A549 (cell line): ENCODE measurements around the gene MMD. TPM values are rescaled to one million over a fixed set of nuclear protein-coding genes. Genes with fewer than 3 reads are reported as not detected.
A peak's percentile ranks its signal among the peaks of the same experiment; 100 is the strongest.

Experiments used
- ATAC-seq, 2 experiments: fragments of 200-7000 bp in 1 of 2; fragments of >200 bp in 1 of 2; cut with Nextera tagmentation in 1 of 2; cut with Tn5 transposase in 1 of 2; 3 replicates each; pipeline versions ENCODE4 v1.8.0 to v1.9.1; 2018 to 2020; ENCODE audit warnings: mild to moderate bottlenecking in 1 of 2, moderate library complexity in 1 of 2
- CTCF ChIA-PET: fragments of 300-600 bp; sonication (Branson Sonifier 250); formaldehyde crosslinking; extraction: SDS; loops from one replicate; lab custom pipeline; 2021; ENCODE audit warnings: antibody characterized with exemption, inconsistent platforms; lab: Yijun Ruan, JAX
- POLR2A ChIA-PET: fragments of 350-600 bp; formaldehyde crosslinking; extraction: SDS; loops from one replicate; lab custom pipeline; 2021; ENCODE audit warnings: antibody characterized with exemption, inconsistent platforms; lab: Yijun Ruan, JAX
- DNase-seq, 2 experiments: peaks; one replicate each; pipeline versions ENCODE4 v3.0.0 to v3.0.0-alpha.2; 2011 to 2016; ENCODE audit warnings: low read depth in 1 of 2, low spot score in 1 of 2
- FAIRE-seq: peaks from 2 replicates; lab custom pipeline; 2011; peaks lifted over from hg19 to GRCh38; lab: Jason Lieb, UNC
- H3K27ac ChIP-seq, 2 experiments: fragments of >200 bp; sonication (Bioruptor Twin); formaldehyde crosslinking; 3 replicates each; pipeline ENCODE4 v1.5.1; 2016 to 2017
- H3K4me1 ChIP-seq: fragments of >200 bp; sonication (Bioruptor Twin); formaldehyde crosslinking; 3 replicates; pipeline ENCODE4 v1.6.1; 2016
- H3K4me2 ChIP-seq: fragments of >200 bp; sonication (Bioruptor Twin); formaldehyde crosslinking; 3 replicates; pipeline ENCODE4 v1.6.1; 2016
- H3K4me3 ChIP-seq: fragments of >200 bp; sonication (Bioruptor Twin); formaldehyde crosslinking; 3 replicates; pipeline ENCODE4 v1.5.1; 2016
- H3K9me3 ChIP-seq: fragments of >200 bp; sonication (Bioruptor Twin); formaldehyde crosslinking; 3 replicates; pipeline ENCODE4 v1.6.1; 2016
- BCL3 ChIP-seq: fragments of >200 bp; sonication (Bioruptor Twin); formaldehyde crosslinking; IDR thresholded peaks from 3 replicates; pipeline ENCODE4 v1.6.1; 2016
- E2F6 ChIP-seq: IDR thresholded peaks from 2 replicates; pipeline ENCODE4 v1.6.1; 2012; ENCODE audit warnings: low read depth, borderline replicate concordance
- EHF ChIP-seq: fragments of 250-450 bp; sonication (Bioruptor Pico); IDR thresholded peaks from 2 replicates; pipeline ENCODE4 v1.5.0; 2020; ENCODE audit warnings: mild to moderate bottlenecking
- EP300 ChIP-seq, 2 experiments: fragments of >200 bp; sonication (Bioruptor Twin); formaldehyde crosslinking; IDR thresholded peaks; 2 replicates in 1 of 2; 3 replicates in 1 of 2; pipeline ENCODE4 v1.6.1; 2016 to 2017
- FOSL2 ChIP-seq, 2 experiments: fragments of 450-650 bp in 1 of 2; fragments of >200 bp in 1 of 2; sonication (Bioruptor Twin) in 1 of 2; formaldehyde crosslinking; IDR thresholded peaks; 2 replicates each; pipeline versions ENCODE4 v1.5.0 to v1.6.1; 2016 to 2020; ENCODE audit warnings: mild to moderate bottlenecking in 1 of 2, moderate library complexity in 1 of 2
- HEYL ChIP-seq: fragments of 250-450 bp; sonication (Bioruptor Pico); IDR thresholded peaks from 2 replicates; pipeline ENCODE4 v1.8.0; 2021; ENCODE audit warnings: mild to moderate bottlenecking, moderate library complexity
- HOXB5 ChIP-seq: fragments of 250-450 bp; sonication (Bioruptor Pico); IDR thresholded peaks from 2 replicates; pipeline ENCODE4 v1.5.0; 2020; ENCODE audit warnings: mild to moderate bottlenecking, moderate library complexity
- KDM5A ChIP-seq: fragments of 200-600 bp; sonication (generic); IDR thresholded peaks from 2 replicates; pipeline ENCODE4 v1.6.1; 2016; ENCODE audit warnings: antibody characterized with exemption, mild to moderate bottlenecking
- MAFK ChIP-seq: fragments of 450-650 bp; IDR thresholded peaks from 2 replicates; pipeline ENCODE4 v1.6.1; 2014; ENCODE audit not compliant: partially characterized antibody
- MAX ChIP-seq: IDR thresholded peaks from 2 replicates; pipeline ENCODE4 v1.6.1; 2012
- MAZ ChIP-seq: fragments of 150-350 bp; IDR thresholded peaks from 2 replicates; pipeline ENCODE4 v1.6.1; 2014; ENCODE audit warnings: antibody characterized with exemption, low read depth, low read length, borderline replicate concordance
- MYC ChIP-seq: IDR thresholded peaks from 2 replicates; pipeline ENCODE4 v1.6.1; 2012; ENCODE audit warnings: mild to moderate bottlenecking, inconsistent platforms, low read length, improper control_type of control experiment, borderline replicate concordance
- PHF8 ChIP-seq: fragments of 200-600 bp; sonication (generic); IDR thresholded peaks from 2 replicates; pipeline ENCODE4 v1.6.1; 2016; ENCODE audit warnings: low read depth, mild to moderate bottlenecking, antibody characterized with exemption, moderate library complexity, borderline replicate concordance
- POLR2A ChIP-seq: IDR thresholded peaks from 2 replicates; pipeline ENCODE4 v1.6.1; 2012; ENCODE audit warnings: mild to moderate bottlenecking, low read length
- RAD21 ChIP-seq, 2 experiments: fragments of >200 bp in 1 of 2; sonication (Bioruptor Twin) in 1 of 2; formaldehyde crosslinking in 1 of 2; IDR thresholded peaks in 1 of 2; conservative IDR thresholded peaks in 1 of 2; 2 replicates in 1 of 2; 3 replicates in 1 of 2; pipeline ENCODE4 v1.6.1; 2012 to 2018; ENCODE audit warnings: inconsistent platforms in 1 of 2
- RARB ChIP-seq: fragments of 250-450 bp; sonication (Bioruptor Pico); IDR thresholded peaks from 2 replicates; pipeline ENCODE4 v1.8.0; 2021; ENCODE audit warnings: mild to moderate bottlenecking, moderate library complexity
- REST ChIP-seq: fragments of 200-600 bp; sonication (generic); IDR thresholded peaks from 2 replicates; pipeline ENCODE4 v1.6.1; 2016; ENCODE audit warnings: antibody characterized with exemption, mild to moderate bottlenecking, moderate library complexity
- RNF2 ChIP-seq: fragments of 200-600 bp; sonication (generic); IDR thresholded peaks from 2 replicates; pipeline ENCODE4 v1.6.1; 2016; ENCODE audit warnings: low read depth, mild to moderate bottlenecking, antibody characterized with exemption, moderate library complexity, borderline replicate concordance
- SMC3 ChIP-seq: fragments of >200 bp; sonication (Bioruptor Twin); formaldehyde crosslinking; IDR thresholded peaks from 3 replicates; pipeline ENCODE4 v1.6.1; 2018; ENCODE audit warnings: inconsistent platforms
- SREBF2 ChIP-seq: fragments of 450-650 bp; IDR thresholded peaks from 2 replicates; pipeline ENCODE4 v1.6.1; 2014; ENCODE audit warnings: mild to moderate bottlenecking, moderate library complexity
- TFCP2L1 ChIP-seq: fragments of 250-450 bp; sonication (Bioruptor Pico); IDR thresholded peaks from 2 replicates; pipeline ENCODE4 v1.5.0; 2021; ENCODE audit warnings: mild to moderate bottlenecking
- TP53 ChIP-seq: fragments of 250-450 bp; sonication (Bioruptor Pico); IDR thresholded peaks from 2 replicates; pipeline ENCODE4 v1.5.0; 2021; ENCODE audit warnings: mild to moderate bottlenecking, moderate library complexity
- USF2 ChIP-seq: fragments of 450-650 bp; IDR thresholded peaks from 2 replicates; pipeline ENCODE4 v1.6.1; 2014; ENCODE audit warnings: antibody characterized with exemption
- ZC3H11A ChIP-seq: fragments of 450-650 bp; IDR thresholded peaks from 2 replicates; pipeline ENCODE4 v1.6.1; 2014; ENCODE audit warnings: antibody characterized with exemption, mild to moderate bottlenecking
- ZNF302 ChIP-seq: fragments of 250-450 bp; sonication (Bioruptor Pico); IDR thresholded peaks from 2 replicates; pipeline ENCODE4 v1.9.0; 2021; ENCODE audit warnings: inconsistent platforms, mild to moderate bottlenecking, moderate library complexity
- WGBS: methylation state at CpG from one replicate; pipeline ENCODE4 v1.1.6; 2017; ENCODE audit errors: missing lambda C conversion rate; 5-methylcytosine and 5-hydroxymethylcytosine counted together
- polyA plus RNA-seq, 4 experiments: library from polyadenylated mRNA; depleted of rRNA in 3 of 4; stranded (reverse); fragments of >200 nt; fragmentation: RNase III in 1 of 4; extraction: RNeasy Plus Mini Kit Qiagen cat#74134 plus additional on column Dnase treatment in 1 of 4; gene quantifications; 2 replicates in 3 of 4; 3 replicates in 1 of 4; pipeline ENCODE4 v1.2.3, GENCODE V29; 2011 to 2017

Gene MMD
- polyA plus RNA-seq, 2 of the 4 experiments (the other 2 are of a cell fraction) = 22.5 to 54.7 TPM

GRCh38 chr17:55454906-55455474 is 33.4 kb upstream of the MMD start (continued):
- TF ChIP-seq MAZ = no peak
- TF ChIP-seq SREBF2 = no peak
- TF ChIP-seq SMC3 = peak; percentile 84
- no peak for TF ChIP-seq PHF8
- TF ChIP-seq HOXB5 (CRISPR knock-in tag) = peak; percentile 75; the same call in 1 of the 2 replicates
- TF ChIP-seq FOSL2 (IDR thresholded peaks at IDR 0.05) = peak; percentile 99
- peak; percentile 100 for TF ChIP-seq FOSL2 (CRISPR knock-in tag; IDR thresholded peaks at IDR 0.05)
- TF ChIP-seq RARB (CRISPR knock-in tag) = peak; percentile 96
- TF ChIP-seq KDM5A = no peak

GRCh38 chr17:55453839-55454557 is 32.4 kb upstream of the MMD start:
- CTCF ChIA-PET = interaction anchor here (0.8 to 2.1 kb wide), 5 partner anchors 11 to 97 kb away, joined by 3 to 9 read pairs (median 5); no protein-coding TSS in a partner anchor
- no peak for DNase-seq
- POLR2A ChIA-PET = interaction anchor here (2.3 kb wide), 1 partner anchor 21 kb away, joined by 48 read pairs; no protein-coding TSS in a partner anchor
- TF ChIP-seq RAD21 (conservative IDR thresholded peaks at IDR 0.05 in 1 of 2, IDR thresholded peaks at IDR 0.05 in 1 of 2) (no peak), MAFK (peak; percentile 98), ZC3H11A (no peak)
- no peak for ATAC-seq
- 36% methylated on average over 6 of the region's 6 CpGs for WGBS
- H3K27ac ChIP-seq = peak overlapping the region; percentile 83 to 88
- H3K4me1 ChIP-seq = peaks cover 85% of the 10 kb centered on the region
- no peak for FAIRE-seq
- H3K9me3 ChIP-seq = no peaks in the 10 kb centered on the region
- H3K4me3 ChIP-seq = no peak overlapping the region; the same call in 2 of the 3 replicates
- peak overlapping the region; percentile 73 for H3K4me2 ChIP-seq

- no peak overlapping the region for H3K4me3 ChIP-seq
- H3K4me1 ChIP-seq = peaks cover 81% of the 10 kb centered on the region
- DNase-seq = peak; percentile 50 to 94
- peak overlapping the region; percentile 73 for H3K4me2 ChIP-seq
- POLR2A ChIA-PET = interaction anchor here (0.5 to 2.1 kb wide), 2 partner anchors 17 to 19 kb away, joined by 3 to 13 read pairs; no protein-coding TSS in a partner anchor
- peak; percentile 92 for FAIRE-seq
- ATAC-seq = peak; percentile 64 to 65
- 5% methylated on average over 5 of the region's 5 CpGs for WGBS
- peak overlapping the region; percentile 83 to 88 for H3K27ac ChIP-seq
- H3K9me3 ChIP-seq = no peaks in the 10 kb centered on the region
- CTCF ChIA-PET = interaction anchor here (0.9 to 2.2 kb wide), 6 partner anchors 10 to 96 kb away, joined by 3 to 8 read pairs (median 4); no protein-coding TSS in a partner anchor
- TF ChIP-seq HEYL (CRISPR knock-in tag) = peak; percentile 93
- TF ChIP-seq KDM5A = no peak
- TF ChIP-seq REST = no peak; the same call in 1 of the 2 replicates
- peak; percentile 99 for TF ChIP-seq MAX
- no peak for TF ChIP-seq TP53 (CRISPR knock-in tag)
- peak; percentile 87; the same call in 1 of the 2 replicates for TF ChIP-seq RARB (CRISPR knock-in tag)
- TF ChIP-seq RNF2 = no peak
- no peak for TF ChIP-seq POLR2A
- TF ChIP-seq EHF (CRISPR knock-in tag) = peak; percentile 98
- peak; percentile 67; the same call in 1 of the 3 replicates for TF ChIP-seq BCL3
- TF ChIP-seq E2F6 = peak; percentile 91
- TF ChIP-seq HOXB5 (CRISPR knock-in tag) = peak; percentile 97
- no peak; a peak in 1 of 5 replicates for TF ChIP-seq EP300 (IDR thresholded peaks at IDR 0.05)
- TF ChIP-seq MAFK = peak; percentile 74
- TF ChIP-seq ZNF302 (CRISPR knock-in tag) = peak; percentile 97
- TF ChIP-seq TFCP2L1 (CRISPR knock-in tag) = no peak
- TF ChIP-seq MYC = peak; percentile 96
- peak; percentile 62 for TF ChIP-seq USF2
- peak; percentile 20 to 37; a peak in 4 of 5 replicates for TF ChIP-seq RAD21 (conservative IDR thresholded peaks at IDR 0.05 in 1 of 2, IDR thresholded peaks at IDR 0.05 in 1 of 2)
Observed at GRCh38 chr17:55452139-55452790, 30.6 kb upstream of the MMD start.
